Renal cortex interstitium (tissue), 11 donors: ENCODE data around the gene TCEA3. TPM values are rescaled to one million over a fixed set of nuclear protein-coding genes. Genes with fewer than 3 reads are reported as not detected.
"Not testable (repeated sequence)": the region's sequence is repeated elsewhere in the genome, so short reads cannot be mapped to it uniquely, and the experiment has no call there.

Experiments
- DNase-seq, 11 donors: peaks; one replicate each; pipeline ENCODE4 v3.0.0-alpha.2; 2013; ENCODE audit warnings: low read depth in 9 of 11, low spot score in 4 of 11; ENCODE audit errors: extremely low read depth in 1 of 11
- polyA plus RNA-seq, 3 donors: library from polyadenylated mRNA; unstranded; fragments of 120-200 nt; gene quantifications; one replicate each; pipeline ENCODE4 v1.2.1, GENCODE V29; 2013; ENCODE audit not compliant: insufficient read length in 3 of 3

TCEA3 gene
- polyA plus RNA-seq, 3 donors = 45.8 to 62.9 (median 49.2) TPM

DNA sequence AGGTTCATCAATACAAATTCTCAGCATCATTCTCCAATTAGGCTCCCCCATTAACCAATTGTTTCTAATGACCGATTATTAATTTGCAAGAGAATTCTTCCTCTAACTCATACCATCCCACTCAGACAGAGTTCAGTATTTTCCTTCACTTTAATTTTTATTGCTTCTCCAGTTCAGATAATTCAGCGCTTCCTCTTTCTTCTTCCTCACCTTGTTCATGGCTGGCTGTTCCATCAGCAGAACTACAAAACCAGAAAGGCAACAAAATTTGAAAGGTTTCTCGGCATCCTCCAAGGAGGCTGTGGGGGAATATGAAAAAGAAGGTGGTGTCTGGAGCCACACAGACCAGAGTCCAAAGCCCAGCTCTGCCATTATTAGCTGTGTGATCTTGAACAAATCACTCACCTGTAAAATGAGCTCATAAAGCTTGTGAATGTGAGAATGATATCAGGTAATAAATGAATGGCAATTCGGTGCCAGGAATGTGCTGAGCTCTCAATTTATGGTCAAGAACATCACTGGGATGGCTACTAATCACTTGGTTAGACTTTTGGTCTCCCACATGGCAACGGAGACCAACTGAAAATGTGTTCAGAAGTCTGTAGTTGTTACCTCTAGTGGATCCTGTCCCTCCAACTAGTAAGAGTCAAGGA is 43.2 kb downstream of the TCEA3 start:
- DNase-seq = no peak

DNA sequence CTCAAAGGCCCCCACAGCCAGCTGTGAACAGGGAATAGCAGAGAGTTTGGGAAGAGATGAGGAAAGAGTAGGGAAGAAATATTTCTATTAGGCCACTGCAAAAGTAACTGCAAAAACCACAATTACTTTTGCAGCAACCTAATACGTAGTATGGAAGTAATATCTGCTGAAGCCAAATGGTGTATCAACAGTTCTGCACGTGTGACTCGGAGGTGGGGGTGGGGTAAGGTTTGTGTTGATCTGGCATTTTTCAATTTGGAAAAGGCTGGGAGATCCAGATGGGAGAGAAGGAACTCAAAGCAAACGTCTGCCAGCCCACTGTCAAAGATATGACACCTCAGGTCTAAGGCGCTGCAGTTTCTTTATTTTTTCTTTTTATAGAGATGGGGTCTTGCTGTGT is 43.8 kb downstream of the TCEA3 start:
- DNase-seq = no peak

GRCh38 chr1:23380236-23380635 is 44.3 kb downstream of the TCEA3 start:
- not testable (repeated sequence) for DNase-seq

DNA sequence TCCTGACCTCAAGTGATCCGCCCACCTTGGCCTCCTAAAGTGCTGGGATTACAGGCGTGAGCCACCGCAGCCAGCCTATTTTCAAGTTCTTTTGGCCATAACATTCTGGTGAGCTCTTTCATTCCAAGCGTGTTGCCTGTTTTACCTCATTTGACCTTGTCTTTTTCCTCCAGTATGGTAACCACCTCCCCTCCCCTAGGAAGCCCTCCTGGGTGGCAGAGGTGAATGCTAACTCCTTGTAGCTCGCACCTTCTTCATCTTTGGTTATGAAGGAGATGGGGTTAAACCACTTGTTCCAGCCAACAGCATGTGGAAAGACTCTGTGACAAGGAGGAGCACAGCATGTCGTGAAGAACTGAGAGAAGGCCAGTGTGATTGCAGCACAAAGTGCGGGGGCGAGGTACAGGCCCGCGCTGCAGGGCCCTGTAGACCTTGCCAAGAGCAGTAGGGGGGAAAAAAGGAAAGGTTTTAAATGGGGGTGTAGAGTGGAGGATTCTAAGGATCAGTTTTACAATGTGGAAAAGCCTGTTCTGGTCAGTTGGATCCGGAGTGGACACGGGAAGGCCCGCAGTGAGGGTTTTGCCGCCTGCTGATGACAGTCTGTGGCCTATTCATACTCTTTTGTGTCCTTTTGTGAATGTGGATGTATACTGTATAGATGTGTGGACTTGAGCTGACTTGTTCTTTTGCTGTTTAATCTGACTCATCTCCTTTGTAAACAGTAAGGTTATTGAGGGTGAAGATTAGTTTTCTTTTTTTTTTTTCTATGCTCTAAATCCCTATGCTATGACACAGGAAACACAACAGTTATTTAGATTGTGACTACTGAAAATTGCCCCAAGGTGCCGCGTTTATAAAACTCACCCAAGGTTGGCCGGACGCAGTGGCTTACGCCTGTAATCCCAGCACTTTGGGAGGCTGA is 47.4 kb downstream of the TCEA3 start:
- DNase-seq = no peak

DNA sequence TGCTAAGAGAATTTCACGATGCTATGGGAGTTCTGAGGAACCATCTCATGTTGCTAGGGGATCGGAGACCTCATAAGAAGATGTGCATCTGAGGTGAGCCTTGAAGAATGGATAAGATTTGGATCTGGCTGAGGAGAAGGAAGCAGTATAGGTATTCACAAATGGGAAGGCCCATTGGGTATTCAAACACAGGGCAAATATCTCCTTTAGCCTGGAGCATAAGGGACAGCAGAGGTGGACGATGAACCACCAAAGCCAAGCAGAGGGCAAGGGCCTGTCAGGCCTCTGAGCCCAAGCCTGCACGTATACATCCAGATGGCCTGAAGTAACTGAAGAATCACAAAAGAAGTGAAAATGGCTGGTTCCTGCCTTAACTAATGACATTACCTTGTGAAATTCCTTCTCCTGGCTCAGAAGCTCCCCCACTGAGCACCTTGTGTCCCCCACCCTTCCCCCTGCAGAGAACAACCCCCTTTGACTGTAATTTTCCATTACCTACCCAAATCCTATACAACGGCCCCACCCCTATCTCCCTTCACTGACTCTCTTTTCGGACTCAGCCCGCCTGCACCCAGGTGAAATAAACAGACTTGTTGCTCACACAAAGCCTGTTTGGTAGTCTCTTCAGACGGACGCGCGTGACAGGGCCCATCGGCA is 50.3 kb downstream of the TCEA3 start:
- not testable (repeated sequence) for DNase-seq

GRCh38 chr1:23371987-23372880 is 52.3 kb downstream of the TCEA3 start:
- no peak for DNase-seq

DNA sequence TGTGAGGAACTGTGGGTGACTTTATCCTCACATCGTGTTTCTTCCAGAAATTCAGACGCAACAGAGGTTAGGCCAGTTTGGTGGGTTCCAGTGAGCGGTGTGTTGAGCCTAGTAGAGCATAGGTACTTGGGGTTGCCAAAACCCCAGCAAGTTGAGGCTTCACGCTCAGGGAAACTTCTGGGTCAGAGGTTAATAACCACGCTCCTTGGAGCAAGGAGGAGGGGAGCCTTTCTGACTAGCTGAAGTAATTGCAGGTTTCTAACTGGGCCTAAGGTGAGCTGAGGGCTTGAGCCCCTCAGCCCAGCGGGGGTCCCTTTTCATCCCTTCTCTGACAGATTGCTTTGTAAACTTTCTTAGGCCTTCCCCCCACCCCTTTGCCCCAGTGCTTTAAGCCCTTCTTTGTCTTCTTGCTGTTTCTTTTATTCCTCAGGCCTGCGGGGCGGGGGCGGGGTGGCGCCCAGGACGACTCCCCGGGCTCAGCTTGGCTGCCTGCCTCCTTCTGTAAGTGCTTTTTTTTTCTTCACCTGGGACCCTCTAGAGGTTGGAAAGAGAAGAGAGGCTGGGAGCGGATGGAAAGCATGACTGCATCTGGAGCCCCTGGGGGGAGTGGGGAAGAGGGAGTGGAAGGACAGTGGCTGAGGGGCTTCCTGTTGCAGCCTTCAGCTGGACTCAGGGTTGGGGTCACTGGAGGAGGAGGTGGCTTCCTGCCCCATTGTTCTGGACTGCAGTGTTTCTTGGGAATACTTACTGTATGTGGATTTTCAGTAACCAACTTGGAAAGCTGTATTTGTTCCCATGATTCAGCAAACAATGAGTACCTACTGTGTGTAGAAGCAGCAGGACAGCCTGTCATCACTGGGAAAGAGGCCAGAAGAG is 53.6 kb downstream of the TCEA3 start:
- peak in 9 of 11 donors; percentile 40 to 75 (median 57) for DNase-seq

GRCh38 chr1:23370330-23370708 is 54.2 kb downstream of the TCEA3 start:
- DNase-seq = no peak

- DNase-seq = peak in 10 of 11 donors; percentile 69 to 91 (median 79)
These were observed 55.1 kb downstream of the TCEA3 start, which contains the start of gene ZNF436 for GRCh38 chr1:23369335-23370013. TSS of gene ZNF436 (minus strand) at chr1:23369836. CDS start at chr1:23368005, 1,831 bp downstream.

DNA sequence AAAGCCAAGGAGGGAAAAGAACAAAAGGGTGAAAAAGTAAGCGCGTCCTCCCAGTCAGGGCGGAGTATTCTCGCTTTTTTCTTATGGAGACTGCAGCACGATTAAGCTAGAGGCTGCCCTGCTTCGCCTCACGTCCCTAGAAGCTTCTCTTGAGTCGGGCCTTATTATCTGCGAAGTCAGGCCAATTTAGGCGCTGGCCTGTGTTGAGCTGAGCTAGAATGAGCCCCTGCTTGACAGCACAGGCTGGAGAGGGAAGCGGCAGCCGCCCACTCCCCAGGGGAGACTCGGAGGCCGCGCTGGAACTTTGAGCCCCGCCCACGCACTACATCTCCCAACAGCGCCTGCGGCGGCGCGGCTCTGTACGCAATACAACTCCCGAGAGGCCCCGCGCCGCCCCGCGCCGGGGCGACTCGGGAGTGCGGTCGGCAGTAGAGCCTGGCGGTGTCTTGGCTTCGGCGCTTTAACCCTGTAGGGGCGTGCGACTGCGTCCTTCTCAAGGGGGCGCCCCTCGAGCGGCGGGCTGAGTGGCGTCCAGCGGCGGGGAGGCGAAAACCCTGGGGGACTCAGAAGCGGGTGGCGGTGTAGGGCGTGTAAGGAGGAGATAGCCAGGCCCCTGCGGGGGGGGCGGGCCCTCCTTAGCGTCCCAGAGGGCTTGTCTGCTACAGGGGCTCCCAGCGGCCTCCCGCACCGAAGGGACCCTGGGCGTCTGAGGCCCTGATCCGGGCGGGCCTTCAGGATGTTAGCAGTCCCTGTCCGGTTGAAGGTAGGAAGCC is 55.8 kb downstream of the TCEA3 start:
- DNase-seq = peak; percentile 86 to 93 (median 90)

DNA sequence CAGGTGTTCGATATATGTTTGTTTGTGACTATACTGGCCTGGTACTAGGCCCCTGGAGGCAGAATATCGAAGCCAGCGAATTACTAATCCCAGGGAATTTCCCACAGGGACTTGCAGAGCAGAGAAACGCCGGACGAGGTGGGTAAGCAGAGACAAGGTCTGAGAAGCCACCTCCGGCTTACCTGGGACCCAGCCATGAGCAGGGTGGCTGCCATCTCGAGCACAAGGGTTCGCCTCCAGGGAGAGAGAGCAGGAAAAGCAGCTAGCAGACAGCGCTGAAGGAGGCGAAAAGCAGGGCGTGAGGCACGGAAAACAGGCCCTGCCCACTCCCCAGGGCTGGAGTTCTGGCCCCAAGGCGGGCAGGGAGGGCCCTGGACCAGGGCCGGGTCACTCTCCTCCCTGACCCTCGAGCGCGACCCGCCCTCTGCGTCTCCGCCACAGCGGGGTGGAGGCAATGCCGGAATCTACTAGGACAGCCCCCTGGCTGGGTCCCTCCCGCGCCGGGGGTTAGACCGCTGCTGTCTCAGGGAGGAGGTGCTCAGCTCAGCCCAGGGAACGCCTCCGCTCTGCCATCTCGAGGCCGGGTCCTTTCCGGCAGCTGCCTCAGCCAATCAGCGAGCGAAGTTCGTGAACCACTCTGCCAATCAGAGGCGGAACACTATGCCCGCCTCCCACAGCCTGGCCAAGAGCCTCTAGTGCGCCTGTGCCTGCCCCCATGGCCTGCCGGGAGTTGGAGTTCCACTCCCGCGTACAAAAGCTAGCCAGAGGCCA is 56.6 kb downstream of the TCEA3 start:
- peak; percentile 95 to 99 (median 98) for DNase-seq

GRCh38 chr1:23367451-23367790 is 57.1 kb downstream of the TCEA3 start:
- no peak for DNase-seq

DNA sequence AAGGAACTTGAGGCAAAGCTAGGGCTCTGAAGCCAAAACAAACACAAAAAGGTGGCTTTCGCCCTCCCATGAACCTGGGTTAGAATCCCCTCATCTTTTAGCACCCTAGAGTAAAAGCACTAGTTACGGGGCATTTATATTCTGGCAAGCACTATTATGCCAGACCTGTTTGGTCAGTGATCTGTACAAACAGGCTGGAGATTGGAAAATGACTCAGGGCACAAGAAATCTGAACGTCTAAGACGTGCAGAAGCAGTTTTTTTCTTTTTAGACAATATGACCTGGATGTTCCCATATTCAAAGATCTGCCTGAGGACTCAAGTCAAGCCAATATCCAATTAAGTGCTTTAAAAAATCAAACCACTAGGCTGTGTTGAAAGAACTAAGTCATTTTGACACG is 58.0 kb downstream of the TCEA3 start:
- DNase-seq = no peak

DNA sequence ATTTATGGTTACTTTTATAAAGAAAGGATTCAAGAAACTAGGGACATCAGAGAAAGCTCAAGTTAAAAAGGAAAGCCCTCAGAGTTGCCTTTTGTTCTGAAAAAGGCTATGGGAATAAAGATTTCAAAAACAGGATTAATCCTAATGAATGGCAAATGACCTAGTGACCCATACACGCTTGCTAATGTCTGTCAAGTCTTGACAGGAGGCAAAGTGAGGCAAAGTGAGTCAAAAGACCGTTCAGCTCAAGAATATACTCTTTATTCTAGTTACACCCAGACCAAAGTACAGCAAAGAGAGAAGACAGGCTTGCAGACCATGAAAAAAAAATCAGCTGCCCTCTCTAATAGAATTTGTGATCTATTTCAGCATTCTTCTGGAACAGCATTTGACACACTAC is 58.4 kb downstream of the TCEA3 start:
- no peak for DNase-seq

DNA sequence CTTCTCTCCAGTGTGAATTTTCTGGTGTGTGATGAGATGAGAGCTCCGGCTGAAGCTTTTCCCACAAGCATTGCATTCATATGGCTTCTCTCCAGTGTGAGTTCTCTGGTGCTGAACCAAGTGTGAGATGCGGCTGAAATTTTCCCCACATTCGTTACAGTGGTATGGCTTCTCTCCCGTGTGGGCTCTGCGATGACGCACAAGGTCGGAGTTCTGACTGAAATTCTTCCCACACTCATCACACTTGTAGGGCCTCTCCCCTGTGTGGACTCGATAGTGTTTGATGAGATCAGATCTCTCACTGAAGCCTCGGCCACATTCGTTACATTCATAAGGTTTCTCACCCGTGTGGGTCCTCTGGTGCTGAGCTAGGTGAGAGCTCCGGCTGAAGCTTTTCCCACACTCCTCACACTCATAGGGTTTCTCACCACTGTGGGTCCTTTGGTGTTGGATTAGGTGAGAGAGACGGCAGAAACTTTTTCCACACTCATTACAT is 62.3 kb downstream of the TCEA3 start:
- no peak for DNase-seq
